Loucy (cell line): ENCODE data around the gene FGFR2.

Source experiments
- EZH2phosphoT487 ChIP-seq: fragments of 200-600 bp; IDR thresholded peaks from 2 replicates; pipeline ENCODE4 v1.6.1; 2018; ENCODE audit warnings: antibody characterized with exemption, mild to moderate bottlenecking, moderate library complexity, borderline replicate concordance
- TF ChIP-seq, protein P1 (sequence below): fragments of 200-600 bp; sonication (generic); conservative IDR thresholded peaks from 2 replicates; pipeline ENCODE4 v1.5.1; 2014; ENCODE audit warnings: mild to moderate bottlenecking, antibody characterized with exemption, low read length

DNA sequence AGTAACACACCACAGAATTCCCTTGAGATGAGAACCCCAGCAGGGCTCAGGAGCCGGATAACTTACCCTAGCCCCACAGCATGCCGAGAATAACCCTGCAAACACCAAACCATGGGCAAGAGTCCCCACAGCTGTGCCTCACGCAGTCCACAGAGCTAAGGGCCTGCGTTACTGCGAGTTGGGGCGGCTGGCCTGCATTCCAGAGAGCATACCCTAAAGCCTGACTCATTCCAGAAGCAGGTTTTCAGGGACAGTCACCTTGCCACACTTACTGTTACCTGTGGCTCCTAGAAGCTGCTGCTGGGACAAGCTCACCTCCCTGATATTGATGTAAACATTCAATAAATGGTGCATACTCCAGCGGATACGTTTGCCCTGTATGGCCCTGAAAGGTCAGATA, 18.6 kb downstream of the FGFR2 start:
- no peak for TF ChIP-seq EZH2phosphoT487
- TF ChIP-seq, protein P1, sequence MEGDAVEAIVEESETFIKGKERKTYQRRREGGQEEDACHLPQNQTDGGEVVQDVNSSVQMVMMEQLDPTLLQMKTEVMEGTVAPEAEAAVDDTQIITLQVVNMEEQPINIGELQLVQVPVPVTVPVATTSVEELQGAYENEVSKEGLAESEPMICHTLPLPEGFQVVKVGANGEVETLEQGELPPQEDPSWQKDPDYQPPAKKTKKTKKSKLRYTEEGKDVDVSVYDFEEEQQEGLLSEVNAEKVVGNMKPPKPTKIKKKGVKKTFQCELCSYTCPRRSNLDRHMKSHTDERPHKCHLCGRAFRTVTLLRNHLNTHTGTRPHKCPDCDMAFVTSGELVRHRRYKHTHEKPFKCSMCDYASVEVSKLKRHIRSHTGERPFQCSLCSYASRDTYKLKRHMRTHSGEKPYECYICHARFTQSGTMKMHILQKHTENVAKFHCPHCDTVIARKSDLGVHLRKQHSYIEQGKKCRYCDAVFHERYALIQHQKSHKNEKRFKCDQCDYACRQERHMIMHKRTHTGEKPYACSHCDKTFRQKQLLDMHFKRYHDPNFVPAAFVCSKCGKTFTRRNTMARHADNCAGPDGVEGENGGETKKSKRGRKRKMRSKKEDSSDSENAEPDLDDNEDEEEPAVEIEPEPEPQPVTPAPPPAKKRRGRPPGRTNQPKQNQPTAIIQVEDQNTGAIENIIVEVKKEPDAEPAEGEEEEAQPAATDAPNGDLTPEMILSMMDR, result no peak
